GM18520 (cell line): ENCODE data around the gene SCO1.
"Not testable (repeated sequence)": the region's sequence is repeated elsewhere in the genome, so short reads cannot be mapped to it uniquely, and the experiment has no call there.

ENCODE experiments used
- ATAC-seq: cut with Tn5 transposase; IDR thresholded peaks from one replicate; pipeline ENCODE4 v1.9.1; 2021; ENCODE audit not compliant: unreplicated experiment

Gene SCO1

GRCh38 chr17:10726196-10726595 is 28.9 kb upstream of the SCO1 start:
- ATAC-seq, result no peak

- no peak for ATAC-seq
These were observed 27.9 kb upstream of the SCO1 start for GRCh38 chr17:10725262-10725661.

GRCh38 chr17:10724546-10725195 is 27.3 kb upstream of the SCO1 start:
- no peak for ATAC-seq

DNA sequence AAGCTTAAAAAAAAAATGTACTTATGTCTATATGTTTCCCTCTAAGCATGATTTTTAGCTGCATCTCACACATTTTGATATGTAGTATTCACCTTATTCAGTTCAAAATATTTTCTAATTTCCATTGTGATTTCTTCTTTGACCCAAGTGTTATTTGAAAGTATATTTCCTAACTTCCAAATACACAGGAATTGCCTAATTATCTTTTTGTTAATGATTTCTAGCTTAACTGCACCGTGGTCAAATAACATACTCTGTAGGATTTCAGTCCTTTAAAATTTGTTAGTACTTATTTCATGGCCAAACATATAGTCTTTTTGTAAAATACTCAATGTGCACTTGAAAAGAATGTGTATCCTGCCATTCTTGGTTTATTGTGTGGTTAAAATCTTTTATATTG is 21.2 kb upstream of the SCO1 start:
- no peak for ATAC-seq

DNA sequence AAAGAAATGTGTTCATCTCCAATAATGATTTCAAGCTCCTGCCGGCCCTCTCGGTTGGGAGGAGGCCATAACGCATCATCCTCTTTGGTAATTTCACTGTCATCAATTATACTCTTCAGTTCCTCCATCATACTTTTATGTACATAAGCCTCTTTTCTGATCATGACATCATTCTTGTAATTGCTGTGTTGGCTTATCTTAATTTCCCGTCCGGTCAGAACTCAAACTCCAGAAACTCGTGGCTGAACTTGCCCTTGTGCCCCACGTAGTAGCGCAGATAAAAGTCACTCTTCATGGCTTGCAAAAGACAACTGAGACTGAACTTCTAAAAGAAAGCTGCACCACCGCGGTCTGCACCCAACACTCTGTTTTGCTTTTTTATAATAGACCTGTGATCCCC is 18.9 kb upstream of the SCO1 start:
- no peak for ATAC-seq

DNA sequence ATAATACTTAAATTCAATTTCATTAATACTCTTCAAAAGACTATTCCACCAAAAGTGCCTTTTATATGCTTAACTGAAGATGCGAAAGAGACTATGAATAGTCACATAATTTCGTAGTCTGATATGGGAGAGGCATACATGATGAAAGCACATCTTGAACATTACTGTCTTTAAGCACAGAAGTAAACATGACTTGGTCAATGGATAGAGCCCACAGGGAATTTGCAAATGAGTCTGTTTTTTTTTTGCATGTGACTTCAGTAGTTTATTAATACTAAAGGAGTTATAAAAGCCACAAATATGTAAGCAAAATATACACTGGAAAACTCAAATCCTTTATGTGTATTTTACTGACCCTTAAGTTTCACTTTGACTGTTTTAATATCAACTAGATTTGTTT is 16.0 kb upstream of the SCO1 start:
- ATAC-seq, result no peak

- no peak for ATAC-seq
These were observed 8.4 kb upstream of the SCO1 start for GRCh38 chr17:10705727-10706126.

DNA sequence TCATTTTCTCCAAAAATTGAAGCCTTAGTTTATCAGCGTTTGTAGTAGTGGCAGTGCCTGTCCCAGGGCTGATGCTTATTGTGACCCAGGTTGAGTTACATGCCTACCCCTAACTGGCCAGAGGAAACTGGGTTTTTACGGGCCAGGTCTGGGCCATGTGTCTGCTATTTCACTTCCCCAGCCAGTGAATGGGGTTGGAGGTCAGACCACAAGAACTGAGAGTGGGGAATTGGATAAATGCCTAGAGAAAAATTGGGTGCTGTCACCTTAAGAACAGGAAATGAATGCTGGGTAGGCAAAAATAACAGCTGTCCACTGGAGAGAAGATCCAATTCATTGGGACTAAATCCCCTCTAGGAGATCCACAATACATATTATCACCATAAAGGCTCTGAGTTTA is 5.2 kb upstream of the SCO1 start:
- no peak for ATAC-seq

DNA sequence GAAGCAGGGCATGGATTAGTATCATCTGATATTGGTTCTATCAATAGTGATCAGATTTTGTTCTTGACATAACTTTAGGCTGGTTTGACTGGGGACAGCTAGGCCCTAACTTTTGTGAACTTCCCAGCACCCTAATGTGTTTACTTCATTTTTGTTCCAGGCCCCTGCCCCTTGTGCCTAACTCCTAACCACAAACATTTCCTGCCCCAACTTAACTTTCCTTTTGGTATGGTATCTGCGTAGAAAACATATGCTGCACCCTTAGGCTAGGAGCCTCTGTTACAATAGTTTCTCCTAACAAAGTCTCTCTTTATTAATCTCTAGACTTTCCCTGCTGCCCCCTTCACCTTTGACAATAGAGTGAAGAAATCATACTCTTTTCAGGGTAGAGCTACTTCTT is 2.5 kb upstream of the SCO1 start:
- ATAC-seq, result no peak

DNA sequence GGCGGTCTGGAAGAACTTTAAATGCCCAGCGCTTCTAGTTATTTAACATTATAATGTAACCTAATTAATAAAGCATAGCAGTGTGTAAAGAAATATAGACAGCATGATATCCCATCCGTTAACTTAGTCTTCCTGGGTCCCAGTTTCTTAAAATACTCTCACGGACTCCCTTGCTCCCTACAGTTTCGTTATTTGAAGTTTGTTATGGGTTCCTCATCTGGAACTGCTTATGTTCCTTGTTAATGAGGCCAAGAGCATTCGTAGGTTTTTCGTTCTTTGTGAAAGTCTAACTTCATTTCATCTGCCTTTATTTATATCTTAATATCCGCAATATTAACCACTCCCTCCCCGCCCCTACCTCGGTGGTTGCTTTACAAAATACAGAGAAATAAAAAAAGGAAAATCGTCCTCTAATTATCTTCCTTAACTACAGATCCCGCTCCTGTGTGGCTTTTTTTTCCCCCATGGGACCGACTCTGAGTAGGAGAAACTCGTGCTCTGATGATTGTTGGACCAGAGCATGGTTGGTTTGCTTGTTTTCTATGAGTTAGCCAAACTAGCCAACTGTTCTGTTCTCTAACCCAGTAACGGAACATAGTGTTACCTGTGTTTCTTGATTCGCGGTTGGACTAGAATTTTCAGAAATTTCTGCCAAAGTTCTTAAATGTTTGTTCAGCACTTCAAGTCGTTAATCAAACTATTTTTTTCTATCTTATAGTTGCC is 924 bp upstream of the SCO1 start:
- ATAC-seq, result no peak

DNA sequence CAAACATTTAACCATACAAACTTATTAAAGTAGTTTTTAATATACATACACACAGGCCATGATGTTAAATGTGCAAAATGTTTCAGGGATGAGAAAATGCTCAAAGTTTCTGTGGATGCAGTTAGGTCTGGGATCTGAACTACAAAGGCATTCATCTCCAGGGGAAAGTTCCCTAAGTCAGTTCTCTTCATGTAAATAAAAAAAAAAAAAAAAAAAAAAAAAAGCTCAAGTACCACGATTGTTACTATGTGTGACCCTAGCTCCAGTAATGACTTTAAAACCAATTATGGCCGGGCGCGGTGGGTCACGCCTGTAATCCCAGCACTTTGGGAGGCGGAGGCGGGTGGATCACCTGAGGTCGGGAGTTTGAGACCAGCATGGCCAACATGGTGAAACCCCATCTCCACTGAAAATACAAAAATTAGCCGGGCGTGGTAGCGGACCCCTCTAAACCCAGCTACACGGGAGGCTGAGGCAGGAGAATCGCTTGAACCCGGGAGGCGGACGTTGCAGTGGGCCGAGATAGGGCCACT is 1.4 kb downstream of the SCO1 start:
- not testable (repeated sequence) for ATAC-seq

DNA sequence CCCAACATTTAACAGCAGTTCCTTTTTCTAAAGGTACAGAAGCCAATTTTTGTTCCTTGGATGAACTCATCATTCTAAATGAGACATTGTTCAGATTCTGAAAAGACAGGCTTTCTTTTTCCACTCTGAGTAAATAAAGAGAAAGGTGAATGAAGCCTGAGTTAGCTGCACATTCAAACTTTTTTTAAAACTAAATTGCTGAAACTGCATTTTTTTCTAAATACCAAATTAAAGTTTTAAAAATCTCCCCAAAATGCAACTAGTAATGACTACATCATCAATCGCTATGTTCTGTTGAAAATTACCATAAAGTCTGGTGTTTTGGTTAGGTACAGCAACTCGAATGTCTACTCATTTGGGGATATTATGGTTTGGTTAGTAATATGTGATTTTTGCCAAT is 9.8 kb downstream of the SCO1 start:
- no peak for ATAC-seq

- no peak for ATAC-seq
These were observed 13.5 kb downstream of the SCO1 start for GRCh38 chr17:10683853-10684252.

DNA sequence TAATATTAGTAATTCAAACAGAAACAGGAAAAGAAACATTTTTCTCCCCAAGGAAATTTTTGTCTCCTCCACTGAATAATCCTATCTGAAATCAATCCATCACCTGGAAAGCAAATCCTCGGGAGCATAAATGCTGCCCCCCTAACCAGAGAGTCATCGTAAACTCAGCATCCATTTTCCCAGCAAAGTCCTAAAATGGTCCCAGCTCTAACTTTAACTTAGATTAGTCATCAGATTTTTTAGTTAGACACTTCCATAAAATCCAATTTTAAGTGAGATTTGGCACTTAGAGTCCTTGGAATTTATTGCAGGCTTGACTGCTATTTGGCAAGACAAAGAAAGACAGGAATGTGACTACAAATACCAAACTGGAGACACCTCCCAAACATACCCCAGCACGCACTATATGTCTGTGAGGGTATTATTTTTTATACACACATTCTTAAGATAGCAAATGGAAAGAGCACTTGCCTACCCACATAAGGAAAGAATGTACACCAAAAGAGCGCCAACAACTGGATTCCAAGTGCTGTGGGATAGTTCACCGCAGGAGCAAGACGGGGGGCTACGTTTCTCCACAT is 15.4 kb downstream of the SCO1 start:
- ATAC-seq, result no peak

GRCh38 chr17:10674704-10675103 is 22.6 kb downstream of the SCO1 start:
- no peak for ATAC-seq

DNA sequence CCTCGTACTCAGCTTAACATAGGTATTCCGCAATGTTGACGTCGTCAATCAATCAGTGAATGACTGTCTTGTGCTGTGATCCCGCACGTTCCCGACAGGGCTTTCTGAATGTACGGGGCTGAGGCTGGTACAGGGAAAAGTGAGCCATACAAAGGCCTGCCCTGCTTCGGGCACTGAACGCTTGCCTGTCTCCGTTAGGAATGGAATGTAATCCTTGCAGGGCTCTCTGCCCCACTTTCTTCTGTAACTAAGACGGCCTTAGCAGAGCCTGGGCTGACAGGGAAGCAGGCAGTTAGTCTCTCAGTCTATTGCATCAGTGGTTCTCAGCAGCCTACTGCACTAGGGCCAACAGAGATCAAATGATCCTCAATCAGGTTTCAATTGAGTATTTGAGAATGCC is 24.0 kb downstream of the SCO1 start:
- ATAC-seq, result no peak

DNA sequence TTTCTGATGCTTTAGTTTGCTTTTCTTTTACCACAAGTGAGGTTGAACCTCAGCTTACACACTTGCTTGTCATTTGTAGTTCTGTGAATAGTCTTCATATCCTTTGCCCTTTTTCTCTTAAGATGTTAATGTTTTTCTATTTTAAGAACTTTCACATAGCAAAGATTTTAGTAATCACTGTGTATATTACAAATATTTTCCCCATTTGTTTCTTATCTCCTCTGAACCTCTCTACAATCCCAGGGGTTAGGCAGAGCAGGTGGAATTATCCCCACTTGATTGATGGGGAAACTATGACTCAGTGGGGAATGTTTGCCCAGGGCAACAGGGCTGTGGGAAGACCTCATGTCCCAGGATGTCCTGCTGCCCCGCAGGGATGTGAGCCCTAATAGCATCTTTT is 28.6 kb downstream of the SCO1 start:
- ATAC-seq, result no peak

DNA sequence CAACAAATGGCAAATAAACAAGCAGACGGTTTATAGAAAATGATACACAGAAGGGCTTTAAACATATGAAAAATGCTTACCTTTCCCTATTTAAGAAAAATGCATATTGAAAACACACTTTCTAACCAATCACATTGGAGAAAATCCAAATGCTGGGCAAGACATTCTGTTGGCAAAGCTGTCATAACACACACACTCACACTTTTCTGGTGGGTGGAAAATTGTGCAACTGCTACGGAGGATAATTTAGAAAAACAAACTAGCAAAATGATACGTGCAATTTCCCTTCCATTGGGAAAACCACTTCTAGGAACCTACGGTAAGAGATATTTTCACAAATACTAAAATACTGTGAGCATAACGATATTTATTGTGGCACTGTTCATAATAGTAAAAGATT is 30.4 kb downstream of the SCO1 start:
- no peak for ATAC-seq

DNA sequence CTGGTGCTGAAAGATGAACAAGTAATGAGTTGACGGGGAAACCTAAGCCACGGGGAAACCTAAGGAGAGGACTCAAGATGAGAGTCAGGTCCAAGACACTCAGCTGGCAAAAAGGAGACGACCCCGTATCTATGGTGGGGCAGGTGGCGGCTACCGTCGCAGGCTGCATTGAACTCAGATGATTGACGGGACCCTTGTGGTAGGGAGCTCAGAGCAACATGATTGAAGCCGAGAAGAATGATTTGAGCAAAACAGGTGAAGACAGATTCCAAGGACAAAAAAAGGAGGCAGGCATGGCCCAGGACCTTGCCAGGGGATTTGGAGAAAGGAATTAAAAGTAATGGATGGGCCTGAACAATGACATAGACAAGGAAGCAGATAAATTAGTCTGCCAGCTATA is 32.8 kb downstream of the SCO1 start:
- no peak for ATAC-seq

DNA sequence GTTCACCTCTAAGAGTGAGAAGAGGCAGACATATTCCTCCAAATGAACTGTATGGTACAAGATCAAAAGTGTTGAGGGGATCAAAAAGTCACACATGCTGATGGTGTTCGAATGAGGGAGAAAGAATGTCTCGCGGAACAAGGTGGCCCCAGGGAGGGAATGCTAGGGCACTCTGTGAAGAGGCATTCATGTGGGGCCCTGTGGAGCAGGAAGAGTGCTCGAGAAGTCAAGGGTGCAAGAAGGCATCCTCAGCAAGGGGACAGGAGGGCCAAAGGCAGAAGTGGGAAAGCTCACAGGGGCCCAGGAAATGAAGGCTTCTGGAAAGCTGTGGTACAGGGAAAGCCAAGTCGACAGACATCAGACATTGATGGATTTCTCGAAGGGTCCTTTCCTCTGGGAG is 34.1 kb downstream of the SCO1 start:
- ATAC-seq, result no peak

GRCh38 chr17:10661437-10661836 is 35.9 kb downstream of the SCO1 start:
- ATAC-seq, result no peak

GRCh38 chr17:10657879-10658278 is 39.5 kb downstream of the SCO1 start:
- no peak for ATAC-seq
